NOMO-1 treated with dmso at 0.1 percent for 144 hours (cell line): ENCODE measurements around the gene ALDH1A3.

Experiments used
- DNase-seq: peaks from one replicate; lab custom pipeline; 2025; ENCODE audit not compliant: unreplicated experiment; lab: John Stamatoyannopoulos, UW

The ALDH1A3 gene

GRCh38 chr15:100858294-100858693 is 21.3 kb upstream of the ALDH1A3 start:
- DNase-seq, result no peak

GRCh38 chr15:100859970-100860828 is 19.4 kb upstream of the ALDH1A3 start:
- DNase-seq, result no peak

GRCh38 chr15:100860829-100861510 is 18.7 kb upstream of the ALDH1A3 start:
- DNase-seq, result no peak

GRCh38 chr15:100861511-100861991 is 18.1 kb upstream of the ALDH1A3 start:
- no peak for DNase-seq

- no peak for DNase-seq
These were observed 17.5 kb upstream of the ALDH1A3 start for GRCh38 chr15:100862162-100862561.

- DNase-seq, result no peak
These were observed 16.4 kb upstream of the ALDH1A3 start for GRCh38 chr15:100863075-100863795.

- DNase-seq, result no peak
These were observed 15.8 kb upstream of the ALDH1A3 start for GRCh38 chr15:100863796-100864267.

- DNase-seq, result no peak
These were observed 13.0 kb upstream of the ALDH1A3 start for GRCh38 chr15:100866386-100867330.

- no peak for DNase-seq
These were observed 12.2 kb upstream of the ALDH1A3 start for GRCh38 chr15:100867433-100867832.

- DNase-seq, result no peak
These were observed 10.3 kb upstream of the ALDH1A3 start for GRCh38 chr15:100869151-100869999.

GRCh38 chr15:100873029-100873677 is 6.5 kb upstream of the ALDH1A3 start:
- DNase-seq, result peak; percentile 77

GRCh38 chr15:100875495-100875894 is 4.1 kb upstream of the ALDH1A3 start:
- no peak for DNase-seq

- no peak for DNase-seq
These were observed 3.7 kb upstream of the ALDH1A3 start for GRCh38 chr15:100875976-100876375.

- DNase-seq, result no peak
These were observed 2.1 kb upstream of the ALDH1A3 start for GRCh38 chr15:100877551-100877950.

GRCh38 chr15:100878130-100878529 is 1.5 kb upstream of the ALDH1A3 start:
- DNase-seq, result no peak

GRCh38 chr15:100878648-100879047 is 983 bp upstream of the ALDH1A3 start:
- no peak for DNase-seq

GRCh38 chr15:100879061-100879463 is 569 bp upstream of the ALDH1A3 start:
- no peak for DNase-seq

- DNase-seq, result no peak
These were observed 687 bp downstream of the ALDH1A3 start for GRCh38 chr15:100880139-100880896.
